GM11168 (cell line): ENCODE data around the gene C18orf54.
"Not testable (repeated sequence)": the region's sequence is repeated elsewhere in the genome, so short reads cannot be mapped to it uniquely, and the experiment has no call there.

Source experiments
- in situ Hi-C: fragments of 300-500 bp; cut with MboI; formaldehyde crosslinking; loops from one replicate; pipeline ENCODE4 v1.12.0; 2022; ENCODE audit warnings: low sequenced_read_pairs; ENCODE audit not compliant: unreplicated experiment

C18orf54 gene

DNA sequence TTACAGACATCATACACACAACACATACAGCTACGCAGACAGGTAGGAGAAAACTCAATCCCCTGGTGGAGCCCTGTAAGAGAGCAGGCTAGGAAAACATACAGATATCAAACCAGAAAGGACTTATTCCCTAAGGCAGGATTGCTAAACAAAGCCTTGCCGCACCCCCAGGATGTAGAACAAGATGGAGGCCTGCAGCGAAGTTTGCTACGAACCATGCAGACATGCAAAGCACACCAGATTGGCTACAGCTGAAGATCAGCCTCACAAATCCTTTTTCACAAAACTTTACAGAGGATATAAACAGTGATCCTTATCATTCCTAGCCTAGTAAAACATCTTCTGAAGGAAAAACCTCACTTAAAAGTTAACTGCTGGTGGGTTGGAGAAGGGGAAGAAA lies 28.3 kb downstream of the C18orf54 start:
- in situ Hi-C loops, result no loop called here

GRCh38 chr18:54386800-54387495 lies 29.2 kb downstream of the C18orf54 start:
- in situ Hi-C loops, result not testable (repeated sequence)

- in situ Hi-C loops, result no loop called here
These were observed 29.9 kb downstream of the C18orf54 start for GRCh38 chr18:54387631-54388030.

DNA sequence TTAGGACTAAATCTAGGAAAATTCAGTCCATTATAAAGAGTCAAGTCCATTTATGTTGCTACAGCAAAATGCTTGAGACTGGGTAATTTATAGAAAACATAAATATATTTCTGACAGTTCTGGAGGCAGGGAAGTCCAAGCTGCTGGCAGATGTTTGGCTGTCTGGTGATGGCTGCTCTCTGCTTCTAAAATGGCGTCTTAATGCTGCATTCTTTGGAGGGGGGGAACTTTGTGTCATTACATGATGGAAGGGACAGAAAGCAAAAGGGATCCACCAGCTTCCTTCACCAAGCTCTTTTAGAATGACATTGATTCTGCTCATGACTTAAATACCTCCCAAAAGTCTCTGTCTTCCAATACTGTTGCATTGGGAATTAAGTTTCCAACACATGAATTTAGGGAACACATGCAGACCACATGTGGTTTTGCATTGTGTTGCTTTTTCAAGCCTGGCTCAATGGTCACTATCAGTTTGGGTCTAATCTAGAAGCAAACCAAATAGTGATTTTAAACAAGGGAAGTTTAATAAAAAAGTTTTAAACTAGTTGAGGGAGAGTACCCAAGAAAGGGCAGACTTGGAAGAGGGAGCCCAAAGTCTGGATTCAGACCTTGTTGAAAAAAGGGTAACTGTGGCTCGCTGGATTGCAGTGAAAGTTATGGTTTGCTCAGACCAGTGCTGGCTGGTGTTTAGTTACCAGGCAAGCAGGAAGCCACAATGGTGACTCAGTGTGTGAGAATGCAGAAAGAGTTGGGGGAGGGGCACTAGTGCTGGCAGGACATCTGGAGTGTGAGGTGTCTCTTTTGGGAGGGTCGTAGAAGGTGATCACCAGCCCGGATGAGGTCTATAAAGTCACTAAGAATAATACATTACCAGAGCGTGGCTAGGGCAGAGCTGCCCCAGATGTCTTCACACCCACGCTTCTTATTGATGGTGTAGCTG lies 30.8 kb downstream of the C18orf54 start:
- in situ Hi-C loops, result no loop called here

- in situ Hi-C loops, result no loop called here
These were observed 31.4 kb downstream of the C18orf54 start for GRCh38 chr18:54389143-54389505.

- in situ Hi-C loops, result no loop called here
These were observed 33.1 kb downstream of the C18orf54 start for GRCh38 chr18:54390838-54391237.

DNA sequence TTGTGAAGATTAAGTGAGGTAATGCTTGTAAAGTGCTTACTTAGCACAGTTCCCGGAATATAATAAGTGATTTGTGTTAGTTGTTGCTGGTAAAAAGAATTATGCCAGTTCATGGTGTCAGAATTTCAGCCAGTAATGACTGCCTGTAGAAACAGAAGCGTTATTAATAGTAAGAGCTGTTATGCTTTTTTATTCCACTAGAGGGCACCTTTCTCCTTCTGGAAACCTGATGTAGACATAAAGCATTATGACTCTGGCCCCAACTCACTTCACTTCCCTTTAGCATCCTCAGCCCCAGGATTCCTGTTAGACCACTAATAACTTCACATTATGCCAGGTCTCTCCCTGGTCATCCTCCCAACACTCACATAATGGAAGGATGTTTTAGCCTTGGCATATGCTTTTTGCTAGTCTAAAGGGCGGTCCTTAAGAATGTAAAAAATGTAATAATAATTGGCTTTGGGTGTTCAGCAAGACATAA lies 34.9 kb downstream of the C18orf54 start:
- in situ Hi-C loops, result no loop called here

GRCh38 chr18:54393648-54394294 lies 36.1 kb downstream of the C18orf54 start:
- in situ Hi-C loops, result no loop called here

DNA sequence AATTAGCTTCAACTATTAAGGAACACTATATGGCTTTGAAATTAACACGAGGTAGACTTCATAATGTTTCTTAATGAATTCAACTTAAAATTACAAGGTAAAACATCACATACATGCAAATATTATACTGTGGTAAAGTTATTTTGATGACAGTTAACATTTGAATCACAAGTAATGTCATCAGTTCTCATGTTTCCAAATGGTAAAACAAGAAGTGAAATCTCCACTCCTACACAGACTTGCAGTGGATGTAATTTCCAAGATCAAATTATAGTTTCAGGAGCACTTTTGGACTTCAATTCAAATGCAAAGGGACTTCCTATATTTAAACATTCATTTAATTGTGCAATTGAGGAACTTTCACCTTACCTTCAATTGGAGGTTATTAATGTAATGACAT lies 39.1 kb downstream of the C18orf54 start:
- in situ Hi-C loops, result no loop called here

GRCh38 chr18:54405290-54405689 lies 47.6 kb downstream of the C18orf54 start:
- in situ Hi-C loops, result no loop called here

GRCh38 chr18:54411781-54412180 lies 54.1 kb downstream of the C18orf54 start:
- in situ Hi-C loops, result no loop called here

- in situ Hi-C loops, result no loop called here
These were observed 57.4 kb downstream of the C18orf54 start for GRCh38 chr18:54415086-54415485.

- in situ Hi-C loops, result no loop called here
These were observed 58.7 kb downstream of the C18orf54 start for GRCh38 chr18:54416436-54416835.

DNA sequence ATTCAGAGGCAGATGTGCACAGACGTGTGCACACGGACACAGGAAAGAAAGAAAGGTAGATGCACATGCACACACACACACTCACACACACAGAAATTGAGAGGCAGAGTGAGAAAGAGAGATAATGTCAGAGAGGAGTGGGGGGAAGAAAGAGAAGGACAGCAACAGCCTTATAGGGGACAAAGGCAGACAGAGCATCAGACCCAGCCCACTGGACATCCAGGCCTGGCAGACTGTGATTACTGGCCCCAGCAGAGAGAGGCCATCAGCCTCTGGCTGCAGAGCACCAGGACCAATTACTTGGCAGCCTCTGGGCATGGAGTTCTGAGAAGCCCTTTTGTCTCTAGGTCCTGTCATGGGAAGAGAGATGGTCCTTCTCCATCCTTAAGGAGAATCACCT lies 66.1 kb downstream of the C18orf54 start:
- in situ Hi-C loops, result no loop called here

- in situ Hi-C loops, result loop anchor here (25.0 kb wide), 1 partner anchor 211 kb away; no protein-coding TSS in a partner anchor
These were observed 68.5 kb downstream of the C18orf54 start for GRCh38 chr18:54426085-54426665.
